NCI-H1105 (cell line): ENCODE measurements around the gene FAM13B.
"Not testable (repeated sequence)": the region's sequence is repeated elsewhere in the genome, so short reads cannot be mapped to it uniquely, and the experiment has no call there.

Source experiments
- DNase-seq: peaks from one replicate; lab custom pipeline; 2025; lab: John Stamatoyannopoulos, UW

Gene FAM13B

GRCh38 chr5:137960819-137961218, 72.1 kb downstream of the FAM13B start:
- DNase-seq = no peak

GRCh38 chr5:137960141-137960540, 72.7 kb downstream of the FAM13B start:
- no peak for DNase-seq

- no peak for DNase-seq
Observed at GRCh38 chr5:137959488-137959887, 73.4 kb downstream of the FAM13B start.

- no peak for DNase-seq
Observed at GRCh38 chr5:137957948-137958347, 74.9 kb downstream of the FAM13B start.

GRCh38 chr5:137954131-137954879, 78.6 kb downstream of the FAM13B start:
- DNase-seq = no peak

GRCh38 chr5:137945825-137946224, 87.1 kb downstream of the FAM13B start:
- DNase-seq = no peak

- DNase-seq = not testable (repeated sequence)
Observed at GRCh38 chr5:137944280-137944679, 88.6 kb downstream of the FAM13B start.

GRCh38 chr5:137939331-137939730, 93.5 kb downstream of the FAM13B start:
- DNase-seq = no peak

- no peak for DNase-seq
Observed at GRCh38 chr5:137938751-137939143, 94.1 kb downstream of the FAM13B start.

- DNase-seq = no peak
Observed at GRCh38 chr5:137937994-137938750, 94.7 kb downstream of the FAM13B start.

GRCh38 chr5:137935694-137936093, 97.2 kb downstream of the FAM13B start:
- no peak for DNase-seq

- DNase-seq = no peak
Observed at GRCh38 chr5:137935190-137935589, 97.7 kb downstream of the FAM13B start.

- DNase-seq = no peak
Observed at GRCh38 chr5:137933491-137933911, 99.4 kb downstream of the FAM13B start.

GRCh38 chr5:137932800-137933199, 100.1 kb downstream of the FAM13B start:
- DNase-seq = no peak

- no peak for DNase-seq
Observed at GRCh38 chr5:137923856-137924255, 109.0 kb downstream of the FAM13B start.

GRCh38 chr5:137921931-137922330, 110.9 kb downstream of the FAM13B start:
- no peak for DNase-seq

- DNase-seq = no peak
Observed at GRCh38 chr5:137916923-137917322, 116.0 kb downstream of the FAM13B start.

- DNase-seq = no peak
Observed at GRCh38 chr5:137914758-137915157, 118.1 kb downstream of the FAM13B start.

- no peak for DNase-seq
Observed at GRCh38 chr5:137902408-137903133, 130.3 kb downstream of the FAM13B start.

- DNase-seq = no peak
Observed at GRCh38 chr5:137901011-137901817, 131.7 kb downstream of the FAM13B start.

- no peak for DNase-seq
Observed at GRCh38 chr5:137899493-137899892, 133.4 kb downstream of the FAM13B start.

- no peak for DNase-seq
Observed at GRCh38 chr5:137896560-137896959, 136.3 kb downstream of the FAM13B start.
